K562 (cell line): ENCODE data around the gene PLEKHN1. TPM values are rescaled to one million over a fixed set of nuclear protein-coding genes. Genes with fewer than 3 reads are reported as not detected.

ENCODE experiments used
- ATAC-seq: fragments of 200-7000 bp; cut with Tn5 transposase; 3 replicates; pipeline ENCODE4 v1.9.1; 2020; ENCODE audit warnings: moderate library complexity
- BruUV-seq: library from RNA; stranded (reverse); fragments of 400-500 nt; replicated peaks from 2 replicates; lab custom pipeline; 2021; lab: Mats Ljungman, UMichigan
- CTCF ChIA-PET: fragments of 300-600 bp; formaldehyde crosslinking; extraction: SDS; loops from one replicate; lab custom pipeline; 2021; ENCODE audit warnings: low intra/inter-chr PET ratio; lab: Yijun Ruan, JAX
- POLR2A ChIA-PET: fragments of 300-600, 350-650 bp; sonication (Branson Sonifier 250); formaldehyde crosslinking; extraction: SDS; loops from one replicate; lab custom pipeline; 2021; ENCODE audit warnings: antibody characterized with exemption, inconsistent platforms; lab: Yijun Ruan, JAX
- DNase-seq, 4 experiments: peaks; one replicate each; pipeline versions ENCODE4 v3.0.0 to v3.0.0-alpha.2; 2011 to 2018; ENCODE audit warnings: low spot score in 3 of 4, mixed read lengths in 3 of 4; ENCODE audit errors: extremely low read depth in 1 of 4
- FAIRE-seq: peaks from 2 replicates; lab custom pipeline; 2011; peaks lifted over from hg19 to GRCh38; lab: Jason Lieb, UNC
- H2AFZ ChIP-seq: 2 replicates; pipeline ENCODE4 v1.6.0; 2011; ENCODE audit warnings: low read depth, low read length, control low read depth, inconsistent platforms
- H3K27ac ChIP-seq: fragments of 200-600 bp; 3 replicates; pipeline ENCODE4 v1.8.0; 2011; ENCODE audit warnings: low read depth, mild to moderate bottlenecking, control low read depth, inconsistent platforms, low read length, moderate library complexity, mixed read lengths; ENCODE audit errors: extremely low read depth
- H3K27me3 ChIP-seq, 2 experiments: fragments of 300-600 bp in 1 of 2; 2 replicates in 1 of 2; 3 replicates in 1 of 2; pipeline versions ENCODE4 v1.6.0 to v1.8.0; 2011; ENCODE audit warnings: inconsistent platforms in 2 of 2, low read length in 2 of 2, mild to moderate bottlenecking in 1 of 2, mixed read lengths in 1 of 2, moderate library complexity in 1 of 2; ENCODE audit not compliant: control insufficient read depth in 2 of 2, insufficient read depth in 2 of 2
- H3K36me3 ChIP-seq: fragments of 300-600 bp; 3 replicates; pipeline ENCODE4 v1.8.0; 2011; ENCODE audit warnings: mild to moderate bottlenecking, low read length, inconsistent platforms; ENCODE audit not compliant: control insufficient read depth, insufficient read depth
- H3K4me1 ChIP-seq, 2 experiments: fragments of 200-600 bp in 1 of 2; replicated peaks in 1 of 2; 2 replicates in 1 of 2; 3 replicates in 1 of 2; pipeline versions ENCODE4 v1.5.1 to v1.8.0; 2011; ENCODE audit warnings: inconsistent platforms in 2 of 2, low read length in 2 of 2, mild to moderate bottlenecking in 1 of 2, mixed read lengths in 1 of 2, moderate library complexity in 1 of 2; ENCODE audit not compliant: control insufficient read depth in 2 of 2, insufficient read depth in 2 of 2
- H3K4me2 ChIP-seq: 2 replicates; pipeline ENCODE4 v1.6.1; 2011; ENCODE audit warnings: low read length, control low read depth, inconsistent platforms, mixed read lengths; ENCODE audit not compliant: insufficient read depth
- H3K4me3 ChIP-seq: fragments of 200-600 bp; sonication (generic), shearing (Covaris generic); 2 replicates; pipeline ENCODE4 v1.5.1; 2016; ENCODE audit warnings: control low read depth, inconsistent platforms
- H3K79me2 ChIP-seq: fragments of 200-600 bp; 3 replicates; pipeline ENCODE4 v1.8.0; 2011; ENCODE audit warnings: low read length, inconsistent platforms; ENCODE audit not compliant: control insufficient read depth, insufficient read depth
- H3K9ac ChIP-seq, 2 experiments: 2 replicates each; pipeline versions ENCODE4 v1.6.0 to v1.6.1; 2011; ENCODE audit warnings: low read depth in 2 of 2, low read length in 2 of 2, control low read depth in 1 of 2, inconsistent platforms in 1 of 2, mild to moderate bottlenecking in 1 of 2, mixed read lengths in 1 of 2; ENCODE audit not compliant: insufficient read depth in 1 of 2
- H3K9me1 ChIP-seq: one replicate; pipeline ENCODE4 v1.6.0; 2011; ENCODE audit warnings: inconsistent platforms, mild to moderate bottlenecking, low read length, moderate library complexity; ENCODE audit not compliant: control insufficient read depth, insufficient read depth
- H3K9me3 ChIP-seq: replicated peaks from 2 replicates; pipeline ENCODE4 v1.5.1; 2011; ENCODE audit warnings: low read depth, low read length, inconsistent platforms; ENCODE audit not compliant: control insufficient read depth, insufficient read depth
- H4K20me1 ChIP-seq: replicated peaks from 2 replicates; pipeline ENCODE4 v1.6.1; 2011; ENCODE audit warnings: low read length, inconsistent platforms, mixed read lengths; ENCODE audit not compliant: control insufficient read depth, insufficient read depth
- BHLHE40 ChIP-seq: IDR thresholded peaks from 2 replicates; pipeline ENCODE4 v1.6.1; 2011; ENCODE audit warnings: low read length, improper control_type of control experiment
- BMI1 ChIP-seq: fragments of 150-350 bp; IDR thresholded peaks from 2 replicates; pipeline ENCODE4 v1.6.1; 2014; ENCODE audit warnings: low read length
- POLR2G ChIP-seq: fragments of 200-400 bp; formaldehyde crosslinking; IDR thresholded peaks from 2 replicates; pipeline ENCODE4 v1.6.1; 2017; ENCODE audit warnings: low read depth, mild to moderate bottlenecking, antibody characterized with exemption, low read length, moderate library complexity
- RBFOX2 ChIP-seq: fragments of 200-400 bp; formaldehyde crosslinking; IDR thresholded peaks from 2 replicates; pipeline ENCODE4 v1.6.1; 2017; ENCODE audit warnings: low read depth, mild to moderate bottlenecking, low read length, moderate library complexity
- SMARCE1 ChIP-seq: fragments of 450-650 bp; IDR thresholded peaks from 2 replicates; pipeline ENCODE4 v1.7.1; 2016; ENCODE audit warnings: mild to moderate bottlenecking
- SMC3 ChIP-seq: conservative IDR thresholded peaks from 2 replicates; pipeline ENCODE4 v1.6.1; 2011; ENCODE audit warnings: low read depth, low read length, improper control_type of control experiment; ENCODE audit not compliant: insufficient read depth
- ZNF707 ChIP-seq: fragments of 250-450 bp; sonication (Bioruptor Pico); conservative IDR thresholded peaks from 2 replicates; pipeline ENCODE4 v1.8.0; 2022; ENCODE audit warnings: inconsistent platforms, mild to moderate bottlenecking, moderate library complexity
- WGBS: fragments of 100-300 bp; shearing (Covaris generic); methylation state at CpG from one replicate; pipeline ENCODE4 v1.1.6; 2016; ENCODE audit warnings: low coverage, mixed read lengths; ENCODE audit not compliant: insufficient coverage; ENCODE audit errors: missing lambda C conversion rate; 5-methylcytosine and 5-hydroxymethylcytosine counted together
- in situ Hi-C: fragments of 300-500 bp; cut with MboI; formaldehyde crosslinking; loops from 4 replicates; pipeline ENCODE4 v1.15.0; 2018; ENCODE audit warnings: inconsistent platforms, mixed read lengths
- intact Hi-C: fragments of 100-400 bp; cut with micrococcal nuclease; formaldehyde crosslinking; loops from 2 replicates; pipeline ENCODE4 v1.14.2; 2022
- polyA plus RNA-seq, 8 experiments: library from polyadenylated mRNA; depleted of rRNA in 4 of 8; stranded (reverse) in 5 of 8; unstranded in 3 of 8; fragments of >200 nt; fragmentation: Nextera tagmentation in 2 of 8; fragmentation: Illumina TruSeq in 1 of 8; extraction: Ambion mirVana in 2 of 8; extraction: Trizol in 1 of 8; gene quantifications; 2 replicates each; pipeline versions ENCODE4 v1.2.1 to v1.2.3, GENCODE V29; 2011 to 2014; ENCODE audit warnings: inconsistent platforms in 1 of 8, missing spikeins in 1 of 8
- total RNA-seq, 7 experiments: library from RNA; depleted of rRNA in 6 of 7; stranded (reverse); fragments of >200 nt in 6 of 7; fragmentation: Illumina TruSeq in 2 of 7; extraction: Trizol in 2 of 7; gene quantifications; 2 replicates each; pipeline versions ENCODE4 v1.2.1 to v1.2.3, GENCODE V29; 2011 to 2021; ENCODE audit warnings: low replicate concordance in 1 of 7
- TF ChIP-seq, protein P1 (sequence below): fragments of 450-650 bp; IDR thresholded peaks from 2 replicates; pipeline ENCODE4 v1.6.1; 2018; ENCODE audit not compliant: partially characterized antibody
- TF ChIP-seq, protein P2 (sequence below): sonication (generic); IDR thresholded peaks from 2 replicates; pipeline ENCODE4 v1.6.1; 2016

PLEKHN1 gene
- total and polyA plus RNA-seq, 9 of the 15 experiments (the other 6 are each of a cell fraction or from before 2014, with no cell fraction given) = 0.07 to 1.5 (median 0.13) TPM; not detected in 2

DNA sequence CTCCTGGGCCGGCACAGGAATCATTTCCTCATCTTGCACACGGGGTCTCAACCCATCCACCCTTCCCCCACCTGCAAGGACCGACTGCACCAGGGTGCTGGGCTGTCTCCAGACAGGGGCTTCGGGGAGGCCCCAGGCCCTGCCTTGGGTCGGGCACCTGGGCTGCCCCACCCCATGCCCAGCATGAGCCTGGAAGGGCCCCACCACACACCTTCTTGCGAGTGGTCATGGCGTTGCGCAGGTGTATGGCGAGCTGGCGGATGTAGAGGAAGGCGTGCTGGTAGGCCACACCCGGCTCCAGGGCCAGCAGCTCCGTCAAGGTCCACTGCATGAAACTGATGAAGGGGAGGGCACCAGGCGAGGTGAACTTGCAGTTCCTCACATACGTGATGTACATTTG, 14.1 kb upstream of the PLEKHN1 start:
- intact Hi-C loops (no loop called here), in situ Hi-C loops (no loop called here)
- WGBS = 100% methylated on average over 13 of the region's 15 CpGs
- Histone ChIP-seq H3K4me1 (peaks cover 0 to 50% of the 10 kb centered on the region in 2 experiments; a peak in 2 of 5 replicates), H3K36me3 (peaks cover 100% of the 10 kb centered on the region), H3K4me2 (no peak overlapping the region), H3K27ac (no peak overlapping the region), H2AFZ (no peak overlapping the region), H3K9me1 (no peaks in the 10 kb centered on the region), H3K9me3 (no peaks in the 10 kb centered on the region), H3K27me3 (no peaks in the 10 kb centered on the region), H4K20me1 (peaks cover 10% of the 10 kb centered on the region), H3K9ac (no peak overlapping the region), H3K79me2 (peaks cover 16% of the 10 kb centered on the region), H3K4me3 (no peak overlapping the region)
- no peak for DNase-seq
- CTCF ChIA-PET = no interaction called here
- no peak for FAIRE-seq
- BruUV-seq = no TSS peak
- no peak for TF ChIP-seq ZNF707 (CRISPR knock-in tag)
- peak; percentile 52 for TF ChIP-seq RBFOX2
- no peak for ATAC-seq
- POLR2A ChIA-PET = interaction anchor here (0.8 to 1.4 kb wide), 3 partner anchors 10 to 14 kb away, joined by 3 to 11 read pairs (median 4); no protein-coding TSS in a partner anchor

DNA sequence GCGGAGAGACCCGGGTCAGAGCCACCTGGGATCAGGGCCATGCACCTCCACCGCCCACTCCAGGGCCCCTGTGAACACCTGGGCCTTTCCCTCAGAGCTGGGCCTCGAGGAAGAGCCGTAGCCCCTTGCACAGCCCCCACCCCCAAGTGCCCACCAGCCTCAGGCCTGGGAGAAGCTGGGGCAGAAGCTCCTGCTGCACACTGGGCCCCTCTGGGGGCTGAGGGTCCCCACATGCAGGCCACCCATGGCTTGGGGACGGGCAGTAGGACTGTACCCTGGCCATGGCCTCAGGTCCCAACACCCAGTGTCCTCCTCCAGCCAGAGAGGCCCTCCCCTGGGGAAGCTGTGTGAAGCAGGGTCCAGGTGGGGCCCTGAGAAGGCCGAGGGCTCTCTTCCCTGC, 13.7 kb upstream of the PLEKHN1 start:
- 97% methylated on average over 5 of the region's 7 CpGs for WGBS
- no peak for FAIRE-seq
- no peak for TF ChIP-seq SMARCE1
- peak; percentile 39 for TF ChIP-seq RBFOX2
- TF ChIP-seq, protein P1, sequence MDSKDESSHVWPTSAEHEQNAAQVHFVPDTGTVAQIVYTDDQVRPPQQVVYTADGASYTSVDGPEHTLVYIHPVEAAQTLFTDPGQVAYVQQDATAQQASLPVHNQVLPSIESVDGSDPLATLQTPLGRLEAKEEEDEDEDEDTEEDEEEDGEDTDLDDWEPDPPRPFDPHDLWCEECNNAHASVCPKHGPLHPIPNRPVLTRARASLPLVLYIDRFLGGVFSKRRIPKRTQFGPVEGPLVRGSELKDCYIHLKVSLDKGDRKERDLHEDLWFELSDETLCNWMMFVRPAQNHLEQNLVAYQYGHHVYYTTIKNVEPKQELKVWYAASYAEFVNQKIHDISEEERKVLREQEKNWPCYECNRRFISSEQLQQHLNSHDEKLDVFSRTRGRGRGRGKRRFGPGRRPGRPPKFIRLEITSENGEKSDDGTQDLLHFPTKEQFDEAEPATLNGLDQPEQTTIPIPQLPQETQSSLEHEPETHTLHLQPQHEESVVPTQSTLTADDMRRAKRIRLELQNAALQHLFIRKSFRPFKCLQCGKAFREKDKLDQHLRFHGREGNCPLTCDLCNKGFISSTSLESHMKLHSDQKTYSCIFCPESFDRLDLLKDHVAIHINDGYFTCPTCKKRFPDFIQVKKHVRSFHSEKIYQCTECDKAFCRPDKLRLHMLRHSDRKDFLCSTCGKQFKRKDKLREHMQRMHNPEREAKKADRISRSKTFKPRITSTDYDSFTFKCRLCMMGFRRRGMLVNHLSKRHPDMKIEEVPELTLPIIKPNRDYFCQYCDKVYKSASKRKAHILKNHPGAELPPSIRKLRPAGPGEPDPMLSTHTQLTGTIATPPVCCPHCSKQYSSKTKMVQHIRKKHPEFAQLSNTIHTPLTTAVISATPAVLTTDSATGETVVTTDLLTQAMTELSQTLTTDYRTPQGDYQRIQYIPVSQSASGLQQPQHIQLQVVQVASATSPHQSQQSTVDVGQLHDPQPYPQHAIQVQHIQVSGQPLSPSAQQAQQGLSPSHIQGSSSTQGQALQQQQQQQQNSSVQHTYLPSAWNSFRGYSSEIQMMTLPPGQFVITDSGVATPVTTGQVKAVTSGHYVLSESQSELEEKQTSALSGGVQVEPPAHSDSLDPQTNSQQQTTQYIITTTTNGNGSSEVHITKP = no peak
- peak; percentile 59 for TF ChIP-seq POLR2G
- TF ChIP-seq BHLHE40 = no peak
- TF ChIP-seq, protein P2, sequence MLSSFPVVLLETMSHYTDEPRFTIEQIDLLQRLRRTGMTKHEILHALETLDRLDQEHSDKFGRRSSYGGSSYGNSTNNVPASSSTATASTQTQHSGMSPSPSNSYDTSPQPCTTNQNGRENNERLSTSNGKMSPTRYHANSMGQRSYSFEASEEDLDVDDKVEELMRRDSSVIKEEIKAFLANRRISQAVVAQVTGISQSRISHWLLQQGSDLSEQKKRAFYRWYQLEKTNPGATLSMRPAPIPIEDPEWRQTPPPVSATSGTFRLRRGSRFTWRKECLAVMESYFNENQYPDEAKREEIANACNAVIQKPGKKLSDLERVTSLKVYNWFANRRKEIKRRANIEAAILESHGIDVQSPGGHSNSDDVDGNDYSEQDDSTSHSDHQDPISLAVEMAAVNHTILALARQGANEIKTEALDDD = no peak
- no peak for TF ChIP-seq SMC3
- no peak for TF ChIP-seq BMI1

More for the DNA sequence above, 13.7 kb upstream of the PLEKHN1 start:
- intact Hi-C loops (no loop called here), in situ Hi-C loops (no loop called here)
- H4K20me1 ChIP-seq = peaks cover 10% of the 10 kb centered on the region
- H3K4me2 ChIP-seq = no peak overlapping the region
- H3K27ac ChIP-seq = no peak overlapping the region
- DNase-seq = no peak
- no peaks in the 10 kb centered on the region for H3K9me1 ChIP-seq
- peaks cover 100% of the 10 kb centered on the region for H3K36me3 ChIP-seq
- POLR2A ChIA-PET = interaction anchor here (0.8 kb wide), 1 partner anchor 10 kb away, joined by 3 read pairs; no protein-coding TSS in a partner anchor
- H3K27me3 ChIP-seq = no peaks in the 10 kb centered on the region
- peaks cover 3 to 52% of the 10 kb centered on the region in 2 experiments; a peak in 3 of 5 replicates for H3K4me1 ChIP-seq
- H3K9me3 ChIP-seq = no peaks in the 10 kb centered on the region
- 0 out of 4 replicates have a peak overlapping the region, but pooled peaks of 1 of the 2 experiments have one; percentile 15 for H3K9ac ChIP-seq
- H3K79me2 ChIP-seq = peaks cover 20% of the 10 kb centered on the region
- no peak for ATAC-seq
- no peak overlapping the region for H2AFZ ChIP-seq
- no TSS peak for BruUV-seq
- no peak overlapping the region for H3K4me3 ChIP-seq
- CTCF ChIA-PET = no interaction called here
